NCI-H2171 (cell line): ENCODE data around the gene SPDYE2B.
"Not testable (repeated sequence)": the region's sequence is repeated elsewhere in the genome, so short reads cannot be mapped to it uniquely, and the experiment has no call there.

Source experiments
- DNase-seq: peaks from one replicate; lab custom pipeline; 2025; lab: John Stamatoyannopoulos, UW

Gene SPDYE2B, protein sequence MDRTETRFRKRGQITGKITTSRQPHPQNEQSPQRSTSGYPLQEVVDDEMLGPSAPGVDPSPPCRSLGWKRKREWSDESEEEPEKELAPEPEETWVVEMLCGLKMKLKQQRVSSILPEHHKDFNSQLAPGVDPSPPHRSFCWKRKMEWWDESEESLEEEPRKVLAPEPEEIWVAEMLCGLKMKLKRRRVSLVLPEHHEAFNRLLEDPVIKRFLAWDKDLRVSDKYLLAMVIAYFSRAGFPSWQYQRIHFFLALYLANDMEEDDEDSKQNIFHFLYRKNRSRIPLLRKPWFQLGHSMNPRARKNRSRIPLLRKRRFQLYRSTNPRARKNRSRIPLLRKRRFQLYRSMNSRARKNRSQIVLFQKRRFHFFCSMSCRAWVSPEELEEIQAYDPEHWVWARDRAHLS

GRCh38 chr7:102649924-102650323 is at the start of gene SPDYE2B:
SPDYE2B (plus strand) TSS chr7:102650319; CDS start chr7:102652349, 2,030 bp downstream.
- DNase-seq = not testable (repeated sequence)

DNA sequence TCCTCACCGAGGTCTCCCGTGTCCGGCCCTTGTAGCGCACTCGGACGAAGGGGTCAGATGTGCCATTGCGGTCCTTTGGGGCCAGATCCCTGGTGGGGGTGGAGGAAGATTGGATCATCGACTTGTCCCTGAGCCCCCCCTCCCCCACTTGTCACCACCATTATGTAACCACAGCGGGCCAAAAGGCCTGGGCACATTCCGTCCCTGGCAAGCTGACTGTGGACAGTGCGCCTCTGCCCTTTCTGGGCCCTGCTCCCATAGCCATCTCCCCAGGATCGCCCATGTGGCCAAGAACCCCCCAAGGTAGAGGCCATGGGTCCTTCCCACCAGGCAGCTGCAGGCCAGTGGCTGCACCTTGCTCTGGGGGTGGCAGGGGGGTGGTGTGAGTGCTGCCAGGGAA is 47.8 kb upstream of the SPDYE2B start:
- not testable (repeated sequence) for DNase-seq

DNA sequence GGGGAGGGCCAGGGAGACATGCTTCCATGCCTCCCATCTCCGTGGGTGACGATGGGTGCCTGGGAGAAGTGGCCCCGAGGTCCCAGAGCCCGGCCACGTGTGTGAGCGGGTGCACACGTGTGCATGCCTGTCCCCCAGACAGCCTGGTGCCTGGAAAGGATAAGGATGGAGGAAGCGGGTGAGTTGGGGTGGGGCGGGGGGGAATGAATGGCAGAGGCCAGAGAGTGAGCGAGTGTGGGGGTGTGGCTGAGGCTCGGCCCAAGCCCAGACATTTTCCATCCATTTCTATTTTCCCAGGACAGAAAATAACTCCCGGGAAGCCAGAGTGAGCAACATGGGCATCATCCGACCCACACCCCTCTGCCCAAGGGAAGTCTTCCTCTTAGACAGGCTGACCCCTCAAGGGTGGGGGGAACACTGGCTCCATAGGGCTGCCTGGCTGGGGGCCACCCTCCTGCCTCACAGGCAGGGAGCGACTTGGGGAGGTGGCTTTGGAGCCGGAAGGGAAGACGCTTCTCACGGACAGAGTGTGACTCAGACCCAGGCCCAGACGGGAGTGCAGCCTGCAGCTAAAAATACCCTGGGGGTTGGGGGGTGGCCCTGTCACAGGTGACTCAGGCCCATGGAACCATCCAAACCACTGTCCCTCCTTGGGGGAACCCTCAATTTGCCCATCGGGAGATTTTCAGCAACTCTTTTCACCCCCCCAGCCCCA is 45.5 kb upstream of the SPDYE2B start:
- not testable (repeated sequence) for DNase-seq

GRCh38 chr7:102606848-102607247 is 43.3 kb upstream of the SPDYE2B start:
- not testable (repeated sequence) for DNase-seq

DNA sequence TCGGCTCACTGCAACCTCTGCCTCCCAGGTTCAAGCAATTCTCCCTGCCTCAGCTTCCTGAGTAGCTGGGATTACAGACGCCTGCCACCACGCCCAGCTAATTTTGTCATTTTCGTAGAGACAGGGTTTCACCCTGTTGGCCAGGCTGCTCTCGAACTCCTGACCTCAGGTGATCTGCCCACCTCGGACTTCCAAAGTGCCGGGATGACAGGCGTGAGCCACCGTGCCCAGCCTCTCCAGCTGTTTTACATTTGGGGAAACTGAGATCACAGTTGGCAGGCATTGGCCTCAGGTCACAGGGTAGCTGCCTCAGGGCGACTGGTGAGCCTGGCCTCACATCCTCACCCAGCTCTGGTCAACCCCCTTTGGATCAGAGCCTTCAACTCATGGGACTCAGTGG is 40.4 kb upstream of the SPDYE2B start:
- DNase-seq = not testable (repeated sequence)

DNA sequence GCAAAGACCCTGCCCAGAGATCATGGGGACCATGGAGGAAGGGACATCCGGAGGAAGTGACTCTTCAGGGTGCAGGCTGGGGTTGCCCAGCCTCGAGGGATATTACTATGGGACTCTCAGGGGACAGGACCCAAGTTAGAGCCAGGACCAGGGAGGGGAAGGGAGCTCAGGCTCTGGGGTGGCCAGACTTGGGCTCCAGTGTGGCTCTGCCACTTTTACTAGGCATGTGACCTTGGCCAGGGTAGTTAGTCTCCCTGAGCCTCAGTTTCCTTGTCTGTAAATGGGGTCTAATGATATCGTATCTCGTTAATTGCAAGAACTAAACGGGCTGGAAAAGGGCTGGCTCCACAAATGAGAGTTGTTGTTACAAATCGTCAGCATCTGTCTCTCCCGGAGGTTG is 39.7 kb upstream of the SPDYE2B start:
- DNase-seq = not testable (repeated sequence)

- not testable (repeated sequence) for DNase-seq
These were observed 39.0 kb upstream of the SPDYE2B start for GRCh38 chr7:102611013-102611674.

DNA sequence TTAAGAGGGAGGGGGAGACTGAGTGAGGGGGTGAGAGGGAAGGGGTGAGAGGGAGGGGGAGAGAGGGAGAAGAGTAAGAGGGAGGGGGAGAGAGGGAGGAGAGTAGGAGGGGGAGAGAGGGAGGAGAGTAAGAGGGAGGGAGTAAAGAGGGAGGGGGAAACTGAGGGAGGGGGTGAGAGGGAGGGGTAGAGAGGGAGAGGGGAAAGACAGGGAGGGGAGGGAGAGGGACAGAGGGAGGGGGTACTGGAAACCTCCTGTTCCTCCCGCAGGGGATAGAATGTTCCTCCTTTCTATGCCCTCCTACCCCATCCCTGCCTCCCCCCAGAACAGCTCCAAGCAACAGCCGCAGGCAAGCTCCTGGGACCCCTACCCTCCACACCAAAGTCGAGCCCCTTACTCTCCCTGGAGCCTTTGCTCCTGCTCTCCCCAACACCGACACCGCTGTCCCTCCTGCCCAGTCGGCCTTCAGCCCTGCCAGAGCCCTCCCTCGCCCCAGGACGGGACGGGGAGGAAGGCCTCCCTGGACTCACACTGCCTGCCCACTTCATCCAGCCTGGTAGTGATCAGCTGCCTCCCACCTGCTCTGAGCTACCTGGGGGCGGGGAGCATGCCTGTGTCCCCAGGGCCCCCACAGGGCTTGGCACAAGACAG is 38.3 kb upstream of the SPDYE2B start:
- not testable (repeated sequence) for DNase-seq

GRCh38 chr7:102613575-102614345 is 36.4 kb upstream of the SPDYE2B start:
- DNase-seq = not testable (repeated sequence)

- not testable (repeated sequence) for DNase-seq
These were observed 35.8 kb upstream of the SPDYE2B start for GRCh38 chr7:102614346-102614697.

- DNase-seq = not testable (repeated sequence)
These were observed 35.2 kb upstream of the SPDYE2B start for GRCh38 chr7:102614873-102615272.

DNA sequence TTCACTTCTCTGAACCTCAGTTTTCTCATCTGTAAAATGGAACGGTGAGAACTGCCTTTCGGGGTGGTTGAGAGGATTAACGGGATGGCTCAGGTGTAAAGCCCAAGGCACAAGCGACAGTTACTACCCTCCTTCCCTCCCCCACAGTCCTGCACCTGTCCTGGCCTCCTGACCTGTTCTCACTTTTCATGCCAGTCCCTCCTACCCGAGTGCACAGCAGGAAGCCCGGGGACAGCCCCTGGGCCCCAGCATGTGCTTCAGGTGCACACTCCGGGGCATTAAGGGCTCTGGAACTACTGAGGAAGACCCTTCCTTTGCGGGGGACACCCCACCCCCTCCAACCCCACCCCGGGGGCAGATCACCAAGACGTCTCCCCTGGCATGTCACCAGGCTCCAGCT is 34.2 kb upstream of the SPDYE2B start:
- not testable (repeated sequence) for DNase-seq

DNA sequence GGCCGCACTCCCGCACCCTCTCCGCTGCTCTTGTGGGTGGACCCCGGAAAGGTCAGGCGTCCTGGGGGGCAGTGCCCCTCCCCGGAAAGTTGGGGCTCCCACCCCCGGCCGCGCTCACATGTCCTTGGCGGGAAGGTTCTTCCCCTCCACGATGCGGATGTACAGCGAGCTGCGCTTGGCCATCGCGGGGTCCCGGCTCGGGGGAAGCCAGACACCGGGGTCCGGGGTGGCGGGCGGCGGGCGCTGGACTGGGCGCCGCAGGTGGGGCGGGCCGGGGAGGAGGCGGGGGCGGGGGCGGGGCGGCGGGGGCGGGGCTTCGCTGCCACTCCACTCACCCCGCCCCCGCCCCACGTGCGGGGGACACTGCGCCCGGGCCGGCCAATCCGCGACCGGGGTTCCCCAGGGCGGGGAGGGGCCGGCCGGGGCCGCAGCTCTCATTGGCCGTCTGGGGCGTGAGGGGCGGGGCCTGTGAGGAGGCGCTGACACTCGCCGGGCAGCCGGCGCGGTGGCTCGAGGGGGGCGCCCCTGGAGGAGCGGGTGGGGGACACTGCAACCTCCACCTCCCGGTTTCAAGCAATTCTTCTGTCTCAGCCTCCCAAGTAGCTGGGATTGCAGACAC is 33.5 kb upstream of the SPDYE2B start, which contains the start of gene RASA4:
Gene RASA4, minus strand, starts transcription at position 250 of the 619 bp plus-strand sequence. Its CDS starts 67 bp downstream, at position 183.
- DNase-seq = not testable (repeated sequence)

DNA sequence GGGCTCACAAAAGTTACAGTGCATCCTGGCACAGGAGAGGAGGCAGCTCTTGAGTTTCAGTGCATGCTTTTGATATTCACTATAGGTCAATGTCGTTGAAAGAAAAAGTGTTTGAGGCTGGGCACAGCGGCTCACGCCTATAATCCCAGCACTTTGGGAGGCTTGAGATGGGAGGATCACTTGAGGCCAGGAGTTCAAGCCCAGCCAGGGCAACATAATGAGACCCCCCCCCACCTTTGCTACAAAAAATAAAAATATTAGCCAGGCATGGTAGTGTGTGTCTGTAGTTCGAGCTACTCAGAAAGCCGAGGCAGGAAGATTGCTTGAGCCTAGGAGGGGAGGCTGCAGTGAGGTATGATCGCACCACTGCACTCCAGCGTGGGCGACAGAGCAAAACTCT is 32.0 kb upstream of the SPDYE2B start:
- DNase-seq = not testable (repeated sequence)

DNA sequence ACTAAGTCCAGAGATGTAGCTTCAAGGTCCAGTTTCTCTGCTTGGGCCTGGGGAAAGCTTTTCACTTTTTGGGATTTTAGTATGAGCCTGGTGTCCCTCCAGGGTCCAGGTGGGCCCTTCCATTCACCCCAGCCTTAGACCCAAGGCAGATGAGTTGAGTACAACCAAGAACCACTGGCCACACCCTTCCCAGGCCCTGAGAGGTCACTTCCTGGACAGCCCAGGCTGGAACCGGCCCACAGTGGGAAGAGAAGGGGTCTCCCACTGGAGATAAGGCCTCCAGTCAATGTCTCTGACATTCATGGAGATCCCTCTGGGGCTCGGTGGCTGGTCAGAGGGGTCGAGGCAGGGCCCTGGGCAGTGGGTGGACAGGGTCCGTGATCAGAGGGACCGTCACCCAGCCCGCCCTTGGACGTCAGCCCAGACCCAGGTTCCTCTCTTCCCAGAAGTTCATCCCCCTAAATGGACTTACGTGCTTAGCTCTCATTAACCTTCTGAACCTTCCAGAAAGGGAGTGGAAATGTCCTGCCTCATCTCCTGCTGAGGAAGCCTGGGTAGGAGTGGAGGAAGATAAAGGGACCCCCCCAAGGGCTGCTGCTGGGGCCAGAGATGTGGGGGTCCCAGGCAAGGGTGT is 22.7 kb upstream of the SPDYE2B start:
- not testable (repeated sequence) for DNase-seq

DNA sequence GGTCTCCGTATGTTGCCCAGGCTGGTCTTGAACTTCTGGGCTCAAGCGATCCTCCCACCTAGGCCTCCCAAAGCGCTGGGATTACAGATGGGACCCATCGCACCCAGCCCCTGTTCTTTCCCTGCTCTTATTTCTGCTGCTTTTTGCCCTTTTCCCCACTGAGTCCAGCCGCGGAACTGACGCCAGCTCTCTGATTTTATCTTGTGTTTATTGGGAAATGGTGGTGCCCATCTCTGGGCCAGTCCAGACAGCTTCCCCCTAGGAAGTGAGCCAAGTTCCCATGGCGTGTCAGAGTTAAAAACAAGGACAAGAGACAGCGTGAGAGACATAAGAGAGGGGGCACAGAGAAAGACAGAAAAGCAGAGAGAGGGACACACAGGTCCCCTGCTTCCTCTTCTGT is 19.5 kb upstream of the SPDYE2B start:
- DNase-seq = not testable (repeated sequence)

GRCh38 chr7:102634299-102634698 is 15.8 kb upstream of the SPDYE2B start:
- DNase-seq = not testable (repeated sequence)

DNA sequence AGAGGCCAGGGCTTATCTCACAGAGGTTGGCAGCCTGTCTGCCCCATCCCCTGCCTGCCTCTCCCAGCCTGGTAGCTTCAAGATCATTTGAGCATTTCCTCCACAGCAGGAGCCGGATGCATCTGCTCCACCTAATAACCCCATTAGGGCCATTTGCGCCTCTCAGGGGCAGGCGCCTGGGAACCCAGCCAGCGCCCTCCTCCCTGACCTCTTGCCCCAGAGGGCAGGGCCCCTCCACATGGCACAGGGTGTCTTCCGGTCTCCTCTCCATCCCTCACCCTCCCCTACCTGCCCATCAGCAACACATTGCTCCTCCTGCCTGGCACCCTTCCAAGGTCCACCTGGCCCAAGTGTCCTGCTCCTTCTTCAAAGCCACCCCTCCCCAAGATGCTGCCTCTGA is 14.8 kb upstream of the SPDYE2B start:
- not testable (repeated sequence) for DNase-seq

GRCh38 chr7:102636956-102637355 is 13.2 kb upstream of the SPDYE2B start:
- not testable (repeated sequence) for DNase-seq

- not testable (repeated sequence) for DNase-seq
These were observed 11.3 kb upstream of the SPDYE2B start for GRCh38 chr7:102638848-102639247.
